Frontal cortex (tissue), 4 donors: ENCODE measurements around the gene NDUFAF2. TPM values are rescaled to one million over a fixed set of nuclear protein-coding genes. Genes with fewer than 3 reads are reported as not detected.

ENCODE experiments used
- DNase-seq, 2 donors: peaks; one replicate each; pipeline ENCODE4 v3.0.0; 2012; ENCODE audit warnings: low spot score in 2 of 2
- FAIRE-seq: peaks from 2 replicates; lab custom pipeline; 2012; peaks lifted over from hg19 to GRCh38; lab: Jason Lieb, UNC
- total RNA-seq: library from RNA; depleted of rRNA; stranded (reverse); fragments of >200 nt; gene quantifications from one replicate; pipeline ENCODE4 v1.2.3, GENCODE V29; 2014
- donor health status: control.
- donor health status: control.
- donor health status: control.

The NDUFAF2 gene
- total RNA-seq, 1 donor from 2014 or later: 20.4 TPM

DNA sequence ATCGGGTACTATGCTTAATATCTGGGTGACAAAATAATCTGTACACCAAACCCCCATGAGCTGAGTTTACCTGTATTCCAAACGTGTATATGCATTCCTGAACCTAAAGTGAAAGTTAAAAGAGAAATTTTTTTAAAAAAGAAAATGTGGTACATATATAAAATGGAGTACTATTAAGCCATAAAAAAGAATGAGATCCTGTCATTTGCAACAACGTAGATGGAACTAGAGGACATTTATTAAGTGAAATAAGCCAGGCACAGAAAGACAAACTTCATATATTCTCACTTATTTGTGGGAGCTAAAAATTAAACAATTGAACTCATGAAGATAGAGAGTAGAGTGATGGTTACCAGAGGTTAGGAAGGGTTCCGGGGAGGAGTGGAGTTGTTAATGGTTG is 44.8 kb downstream of the NDUFAF2 start:
- no peak for FAIRE-seq
- no peak for DNase-seq

DNA sequence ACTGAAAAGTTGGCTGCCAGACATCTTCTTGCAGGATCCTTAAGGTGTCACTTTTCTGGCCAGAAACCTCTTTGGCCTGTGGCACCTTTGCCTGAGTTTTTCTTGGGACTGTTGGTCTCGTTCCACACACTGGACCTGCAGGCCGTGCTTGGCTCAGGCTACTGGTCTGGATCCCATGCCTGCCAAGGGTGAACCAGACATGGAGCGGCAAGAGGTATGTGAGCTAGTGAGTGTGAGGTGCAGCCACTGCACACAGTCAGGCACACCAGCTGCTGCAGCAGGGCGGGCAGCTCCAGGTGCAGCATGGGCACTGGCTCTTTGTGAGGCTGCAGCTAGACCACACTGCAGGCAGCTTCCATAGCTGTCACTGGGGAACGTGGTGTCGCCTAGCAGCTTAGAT is 47.9 kb downstream of the NDUFAF2 start:
- FAIRE-seq (no peak), DNase-seq (no peak)

DNA sequence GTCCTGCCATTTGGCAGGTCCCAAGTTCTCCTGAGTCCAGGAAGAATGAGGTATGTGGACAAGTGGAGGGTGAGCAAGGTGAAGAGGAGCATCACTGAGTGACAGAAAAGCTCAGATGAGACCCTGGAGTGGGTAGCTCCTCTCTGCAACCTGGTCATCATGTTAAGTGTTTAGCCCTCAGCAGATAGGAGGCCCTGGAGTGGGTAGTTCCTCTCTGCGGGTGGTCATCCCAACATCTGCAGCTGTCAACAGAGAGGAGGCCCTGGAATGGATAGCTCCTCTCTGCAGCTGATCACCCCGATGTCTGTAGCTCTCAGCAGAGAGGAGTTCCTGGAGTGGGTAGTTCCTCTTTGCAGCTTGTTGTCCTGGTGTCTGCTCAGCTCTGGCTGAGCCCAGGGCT is 48.4 kb downstream of the NDUFAF2 start:
- FAIRE-seq: no peak
- no peak for DNase-seq

DNA sequence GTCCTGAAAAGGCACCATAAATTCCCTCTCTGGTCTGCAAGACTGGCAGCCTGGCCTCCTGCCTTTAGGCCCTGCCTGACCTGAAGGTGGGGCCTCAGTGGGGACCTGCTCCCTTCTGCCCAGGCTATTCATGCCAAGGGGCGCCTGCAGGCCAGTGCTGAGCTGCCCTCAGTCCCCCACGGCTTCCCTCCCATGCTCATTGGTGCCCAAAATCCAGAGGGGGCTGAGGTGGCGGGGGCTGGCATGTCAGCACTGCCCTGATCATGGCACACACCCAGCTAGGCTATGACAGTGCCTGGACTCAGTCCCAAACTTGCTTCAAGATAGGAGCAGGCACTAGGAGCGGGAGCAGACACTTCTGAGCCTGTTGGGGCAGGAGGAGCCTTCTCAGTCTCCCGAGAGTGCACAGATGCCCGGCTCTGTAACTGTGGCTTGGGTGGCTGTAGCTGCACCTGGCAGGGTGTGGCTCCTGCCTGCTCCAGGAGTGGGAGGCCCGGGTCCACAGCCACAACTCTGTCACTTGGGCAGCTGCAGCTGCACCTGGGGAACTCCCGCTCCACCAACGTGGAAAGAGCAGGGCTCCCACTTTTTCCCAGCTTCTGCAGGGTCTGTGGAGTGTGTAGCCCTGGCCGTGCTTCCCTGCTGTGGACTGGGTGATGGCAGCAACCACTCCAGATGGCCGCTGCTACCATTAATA is 49.0 kb downstream of the NDUFAF2 start:
- FAIRE-seq (no peak), DNase-seq (no peak)

DNA sequence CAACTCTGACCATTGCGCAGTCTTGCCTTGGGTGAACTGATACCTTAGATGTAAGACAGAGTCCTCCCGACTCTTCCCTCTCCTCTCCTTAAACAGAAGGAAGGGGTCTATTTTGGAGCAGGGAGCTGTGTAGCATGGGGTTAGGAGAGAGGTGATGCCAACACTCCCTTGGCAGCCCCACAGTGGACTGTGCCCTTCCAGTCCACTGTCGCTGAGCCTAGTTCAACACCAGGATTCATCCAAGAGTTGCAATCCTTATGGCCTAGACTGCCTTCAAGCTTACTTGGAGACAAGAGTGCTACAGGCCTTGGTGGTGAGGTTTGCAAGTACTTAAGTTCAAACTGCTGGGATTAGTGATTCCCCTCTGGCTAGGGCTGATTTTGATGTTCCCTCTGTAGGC is 51.4 kb downstream of the NDUFAF2 start:
- no peak for DNase-seq
- no peak for FAIRE-seq

DNA sequence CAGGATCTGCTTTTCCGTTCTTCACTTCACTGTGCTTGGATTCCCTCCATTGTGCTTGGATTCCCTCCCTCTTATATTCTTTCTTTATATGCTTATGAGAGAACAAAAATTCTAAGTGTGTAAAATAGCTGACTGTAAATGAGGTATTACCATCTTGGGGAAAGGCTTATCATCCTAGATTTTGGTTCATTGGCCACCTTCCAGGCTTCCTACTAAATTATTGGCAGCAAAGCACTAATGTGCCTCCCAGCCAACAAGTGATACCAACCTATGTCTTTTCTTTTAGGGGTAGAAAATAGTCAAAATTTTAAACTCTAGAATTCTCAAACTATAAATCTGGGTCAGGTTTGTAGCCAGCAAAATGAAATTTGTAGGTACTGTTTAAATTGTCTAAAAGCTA is 52.7 kb downstream of the NDUFAF2 start:
- no peak for FAIRE-seq
- DNase-seq: no peak

DNA sequence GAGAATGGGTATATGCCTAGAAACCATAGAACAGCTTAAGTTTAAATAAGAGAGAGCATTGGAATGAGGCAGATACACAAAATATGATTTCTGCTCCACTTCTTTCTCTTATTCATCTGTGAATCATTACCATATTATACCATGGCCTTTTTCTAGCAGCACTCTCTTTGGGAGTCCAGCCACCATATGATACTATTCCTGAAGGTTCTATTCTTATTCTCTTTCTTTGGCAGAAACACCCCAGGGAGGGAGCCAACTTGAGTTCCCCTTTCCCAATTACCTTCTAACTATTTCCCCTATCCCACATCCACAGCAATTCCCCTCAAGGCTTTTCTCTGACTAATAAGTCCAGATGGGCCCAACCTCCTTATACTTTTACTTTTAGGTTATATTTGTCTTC is 55.9 kb downstream of the NDUFAF2 start:
- DNase-seq (no peak), FAIRE-seq (no peak)

DNA sequence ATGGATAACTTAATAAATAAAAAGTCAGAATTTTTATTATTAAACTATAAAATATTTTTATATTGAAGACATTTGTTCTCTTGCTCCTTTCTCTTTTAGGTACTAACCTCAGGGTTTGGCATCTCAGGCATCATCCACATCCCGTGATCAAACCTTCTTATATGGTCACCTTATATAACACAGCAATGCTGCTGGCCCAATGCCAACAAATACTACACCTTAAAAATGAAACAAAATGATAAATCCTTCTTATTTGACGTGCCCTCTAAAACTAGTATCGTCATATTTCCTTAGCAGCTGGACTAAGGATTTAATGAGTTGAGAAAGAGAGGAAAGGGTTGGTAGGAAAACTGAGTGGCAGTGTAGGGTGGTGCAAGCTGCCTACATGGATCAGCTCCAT is 56.6 kb downstream of the NDUFAF2 start:
- FAIRE-seq (no peak), DNase-seq (no peak)

DNA sequence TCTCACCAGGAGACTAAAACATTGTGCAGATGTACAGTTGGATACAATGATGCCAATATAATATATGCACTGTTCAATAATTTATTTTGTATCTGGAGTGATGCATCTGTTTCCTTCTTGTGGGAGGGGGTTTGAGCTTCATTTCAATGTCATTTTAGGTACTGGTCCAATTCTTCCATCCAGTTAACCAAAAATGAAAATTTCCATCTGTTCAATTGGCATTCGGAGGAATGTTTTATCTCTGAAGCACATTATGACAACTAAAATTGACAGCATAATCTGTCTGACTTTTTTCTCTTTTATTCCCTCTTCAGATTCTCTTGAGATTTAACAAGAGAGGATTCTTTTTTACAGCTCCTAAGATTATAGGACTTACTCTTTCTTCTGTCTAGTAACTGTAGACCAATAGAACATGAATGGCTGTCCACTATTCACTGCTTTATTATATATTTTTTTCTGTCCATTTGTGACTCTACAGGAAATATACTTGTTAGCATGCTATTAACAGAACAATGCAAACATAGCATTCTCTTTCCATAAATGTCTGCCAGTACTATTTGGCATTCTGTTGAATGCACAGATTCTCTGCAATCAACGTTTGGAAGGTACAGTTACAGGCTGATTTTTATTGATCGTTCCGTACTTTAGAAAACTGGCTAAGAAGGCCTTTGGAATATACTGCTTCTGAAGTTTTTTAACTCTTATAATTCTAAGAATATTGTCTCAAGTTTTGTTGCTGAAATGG is 57.8 kb downstream of the NDUFAF2 start:
- no peak for DNase-seq
- FAIRE-seq: no peak

DNA sequence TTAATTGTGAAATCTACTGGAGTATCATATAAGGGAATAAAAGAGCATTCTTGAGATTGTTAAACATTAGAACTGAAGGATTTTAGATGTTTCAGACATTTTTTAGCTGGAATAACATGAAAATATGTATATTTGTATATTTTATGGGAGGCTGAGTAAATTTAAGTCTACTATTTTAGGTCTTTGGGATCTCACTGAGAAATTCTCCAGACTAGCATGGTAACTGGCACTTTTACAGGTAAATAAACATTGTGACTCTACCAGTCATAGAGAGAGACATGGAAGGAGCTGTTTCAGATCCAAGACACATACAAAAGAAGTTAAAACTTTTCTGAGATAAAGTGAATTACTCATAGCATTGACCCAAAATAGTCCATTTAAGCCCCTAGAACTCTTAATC is 59.4 kb downstream of the NDUFAF2 start:
- no peak for FAIRE-seq
- DNase-seq: no peak

DNA sequence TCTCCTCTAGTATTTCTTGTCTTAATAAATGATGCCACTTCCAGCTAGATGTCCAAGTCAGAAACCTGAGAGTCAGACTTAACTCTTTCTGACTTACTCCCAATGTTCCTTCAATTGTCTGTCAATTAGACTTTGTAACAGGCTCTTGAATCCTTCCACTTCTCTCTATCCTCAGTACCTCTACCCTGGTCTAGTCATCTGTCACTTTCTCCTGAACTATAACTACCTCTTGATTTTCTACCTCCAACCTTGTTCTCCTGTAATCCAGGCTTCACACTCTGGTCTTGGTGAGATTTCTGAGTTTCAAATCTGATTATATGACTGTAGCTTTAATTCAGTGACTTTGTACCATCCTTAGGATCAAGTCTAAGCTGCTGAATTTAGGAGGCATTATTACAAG is 64.9 kb downstream of the NDUFAF2 start:
- DNase-seq: no peak
- FAIRE-seq: no peak

DNA sequence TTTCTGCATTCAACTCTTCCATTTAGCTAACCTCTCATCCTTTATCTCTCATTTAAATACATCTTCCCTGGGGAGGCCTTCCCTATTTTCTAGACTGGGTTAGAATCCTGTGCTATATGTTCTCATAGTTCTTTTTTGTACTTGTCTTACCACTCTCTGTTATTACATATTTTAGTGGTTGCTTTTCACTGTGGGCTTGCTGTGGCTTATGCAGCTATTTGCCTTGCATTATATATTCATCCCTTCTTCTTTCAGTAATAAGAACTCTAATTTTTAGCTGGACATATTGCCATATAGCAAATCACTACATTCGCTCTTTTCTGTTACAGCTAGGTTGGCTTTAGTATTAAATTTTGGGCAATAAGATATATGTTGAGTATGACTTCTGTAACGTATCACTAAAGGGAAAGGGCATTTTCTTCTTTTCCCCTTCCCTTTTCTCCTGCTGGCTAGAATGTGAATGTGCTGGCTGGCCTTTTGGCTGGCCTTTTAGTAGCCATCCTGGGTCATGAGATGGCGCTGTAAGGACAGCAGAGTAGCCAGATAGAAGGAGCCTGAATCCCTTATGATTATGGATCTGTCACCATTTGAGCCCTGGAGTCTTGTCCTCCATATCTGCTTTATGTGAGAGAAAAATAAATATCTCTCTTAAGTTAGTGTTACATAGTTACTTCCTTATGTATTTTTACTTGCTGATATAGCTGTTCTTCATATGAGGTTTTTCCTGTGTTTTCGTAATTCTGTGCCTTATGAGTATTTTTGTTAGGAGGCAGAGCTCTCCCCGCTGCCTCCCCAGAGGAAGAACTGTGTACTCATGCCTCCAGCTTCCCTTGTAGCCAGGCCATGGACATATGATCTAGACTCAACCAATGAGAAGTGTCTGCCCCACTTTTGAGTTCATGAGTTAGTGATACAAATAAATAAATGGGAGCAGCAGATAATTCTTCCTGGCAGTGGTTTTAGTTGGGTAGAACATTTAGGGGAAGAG is 65.8 kb downstream of the NDUFAF2 start:
- no peak for FAIRE-seq
- no peak for DNase-seq

DNA sequence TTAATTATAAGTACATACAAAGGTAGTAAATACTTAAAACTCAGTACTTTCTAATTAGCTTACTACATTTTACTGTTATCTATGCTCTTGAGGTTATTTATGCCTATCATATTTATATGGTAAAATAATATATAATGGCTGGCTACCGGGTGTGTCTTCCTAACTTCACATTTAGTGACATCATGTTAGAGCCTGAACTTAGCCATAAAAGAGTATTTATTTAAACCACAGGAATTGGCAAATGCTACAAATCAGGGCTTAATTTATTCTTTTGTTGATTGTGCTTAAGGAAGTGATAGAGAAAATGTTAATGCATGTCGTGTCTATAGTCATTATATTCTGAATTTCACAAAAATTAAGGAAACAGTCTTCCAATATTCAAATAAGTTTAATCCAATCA is 73.1 kb downstream of the NDUFAF2 start:
- DNase-seq (no peak), FAIRE-seq (no peak)

DNA sequence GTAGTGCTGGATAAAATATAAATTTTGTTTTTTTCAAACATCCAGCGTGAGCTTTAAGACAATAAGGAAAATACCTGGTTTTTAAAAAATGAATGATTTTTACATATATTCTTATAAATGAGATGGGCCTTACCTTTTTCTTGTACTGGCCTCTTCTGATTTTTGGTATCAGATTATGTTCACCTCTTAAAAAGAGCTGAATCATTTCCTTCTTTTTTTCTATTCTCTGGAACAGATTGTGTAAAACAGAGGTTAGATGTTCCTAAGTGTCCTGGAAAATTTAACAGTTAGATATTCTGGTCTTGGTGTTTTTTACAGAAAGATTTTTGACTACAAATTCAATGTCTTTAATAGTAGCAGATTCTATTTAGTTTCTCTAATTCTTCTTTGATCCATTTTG is 74.6 kb downstream of the NDUFAF2 start:
- no peak for FAIRE-seq

DNA sequence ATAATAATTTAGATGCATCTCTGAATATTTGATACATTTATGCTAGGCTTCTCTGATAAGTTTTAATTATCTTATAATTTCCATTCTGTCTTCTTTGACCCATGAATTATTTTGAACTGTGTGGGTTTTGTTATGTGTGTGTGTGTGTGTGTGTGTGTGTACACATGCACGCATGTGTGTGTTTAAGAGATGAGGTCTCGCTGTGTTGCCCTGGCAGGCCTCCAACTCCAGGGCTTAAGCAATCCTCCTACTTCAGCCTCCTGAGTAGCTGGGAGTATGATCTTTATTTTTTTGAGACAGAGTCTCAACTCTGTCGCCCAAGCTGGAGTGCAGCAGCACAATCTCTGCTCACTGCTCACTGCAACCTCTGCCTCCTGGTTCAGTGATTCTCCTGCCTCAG is 75.4 kb downstream of the NDUFAF2 start:
- DNase-seq: no peak
- FAIRE-seq: peak; percentile 40

More for the DNA sequence above, 74.6 kb downstream of the NDUFAF2 start:
- DNase-seq: no peak

DNA sequence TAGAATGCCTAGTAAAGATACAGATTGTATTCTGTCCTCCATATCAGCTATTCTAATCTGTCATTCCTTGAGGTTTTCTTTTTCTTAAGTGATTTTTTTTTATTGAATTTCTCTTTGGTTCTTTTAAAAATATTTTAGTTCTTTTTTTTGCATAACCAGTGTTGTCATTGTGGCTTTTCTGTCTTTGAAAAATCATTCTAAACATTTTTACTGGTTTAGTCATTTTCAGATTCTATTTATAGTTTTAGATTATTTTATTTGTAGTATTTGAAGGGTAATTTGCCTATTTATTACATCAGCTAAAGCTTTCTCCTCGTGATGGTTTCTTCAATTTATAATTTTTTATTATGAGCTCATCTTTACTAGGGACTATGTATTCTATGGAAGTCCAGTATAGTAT is 78.1 kb downstream of the NDUFAF2 start:
- no peak for FAIRE-seq
- no peak for DNase-seq

DNA sequence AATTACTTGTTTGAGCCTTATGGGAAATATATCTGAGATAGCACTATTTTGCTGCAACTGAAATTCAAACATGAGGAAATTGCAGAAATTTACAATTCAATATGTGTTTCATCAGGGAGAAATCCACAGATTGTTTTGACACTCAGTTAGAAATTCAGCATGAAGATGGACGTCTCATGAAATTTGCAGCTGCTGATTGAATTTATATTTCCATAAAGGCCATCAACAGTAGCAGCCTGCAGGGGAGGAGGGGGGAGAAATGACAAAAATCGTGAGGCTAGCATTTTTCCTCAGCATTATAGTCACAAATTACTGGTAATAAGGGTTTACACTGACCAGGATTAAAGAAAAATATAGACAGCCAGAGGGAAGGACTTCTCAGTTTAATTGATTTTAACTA is 81.0 kb downstream of the NDUFAF2 start:
- DNase-seq (no peak), FAIRE-seq (no peak)

DNA sequence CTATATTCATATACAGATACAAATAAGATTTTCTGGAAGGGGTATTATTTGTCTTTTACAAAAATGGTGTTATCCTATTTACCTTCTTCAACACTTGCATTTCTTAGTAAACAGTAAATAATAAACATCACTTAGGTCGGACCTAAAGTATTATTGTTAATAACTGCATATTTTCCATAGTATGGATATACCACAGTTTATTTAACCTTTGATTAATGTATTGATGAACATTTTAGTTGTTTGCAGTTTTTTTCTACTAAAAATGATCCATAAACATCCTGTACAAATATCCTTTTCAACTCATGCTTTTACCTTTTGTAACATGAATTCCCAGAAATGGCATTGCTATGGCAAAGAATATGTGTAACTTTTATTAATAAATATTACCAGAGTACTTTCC is 83.4 kb downstream of the NDUFAF2 start:
- no peak for DNase-seq
- no peak for FAIRE-seq

DNA sequence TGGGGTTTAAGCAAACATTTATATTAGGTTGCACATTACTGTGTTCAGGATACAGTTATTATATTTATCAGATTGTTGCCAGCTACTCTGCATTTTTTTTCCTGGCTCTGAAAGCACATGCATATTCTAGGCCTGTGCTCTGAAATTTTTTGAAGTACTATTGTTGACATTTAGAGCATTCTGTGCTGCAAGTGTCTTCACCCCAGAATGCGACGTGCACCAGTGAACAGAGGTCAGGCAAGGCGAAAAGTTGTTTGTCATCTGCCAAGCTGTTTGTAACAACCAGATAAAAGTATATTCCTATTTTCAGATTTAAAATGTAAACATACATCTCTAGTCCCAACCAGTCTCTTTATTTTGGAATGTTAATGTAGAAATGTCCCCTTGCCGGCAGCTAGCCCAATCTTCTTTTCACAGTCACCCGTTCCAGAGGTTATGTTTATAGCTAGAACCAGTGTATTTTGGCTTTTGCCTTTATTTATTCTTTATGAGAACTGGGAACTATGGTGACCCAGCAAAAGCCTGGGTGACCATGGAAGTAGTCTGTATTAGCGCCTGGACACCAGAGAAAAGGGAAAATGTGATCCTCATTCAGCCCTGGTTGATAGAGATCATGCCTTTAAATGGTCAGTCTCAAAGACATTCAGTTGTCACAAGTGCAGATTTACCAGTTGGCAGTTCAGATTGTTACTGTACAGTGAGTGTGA is 84.6 kb downstream of the NDUFAF2 start:
- FAIRE-seq (no peak), DNase-seq (no peak)

DNA sequence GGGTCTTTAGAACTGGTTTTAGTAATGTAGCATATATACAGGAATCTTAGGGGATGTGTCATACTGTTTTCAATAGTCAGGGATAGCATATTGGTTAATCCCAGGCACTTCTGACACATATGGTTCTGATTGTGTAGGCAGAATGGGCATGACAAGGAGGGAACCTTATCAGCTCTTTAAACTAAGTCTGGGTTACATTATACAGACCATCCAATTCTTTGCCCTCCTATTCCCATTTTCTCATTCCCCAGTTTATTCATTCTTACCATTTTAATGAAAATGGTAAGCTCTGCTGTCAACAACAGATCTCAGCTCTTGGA is 85.1 kb downstream of the NDUFAF2 start:
- no peak for FAIRE-seq
- DNase-seq: no peak
